RWPE2 (cell line): ENCODE data around the gene PSME3.
"Not testable (repeated sequence)": the region's sequence is repeated elsewhere in the genome, so short reads cannot be mapped to it uniquely, and the experiment has no call there.

Source experiments
- ATAC-seq: fragments of 200-7000 bp; cut with Tn5 transposase; 3 replicates; pipeline ENCODE4 v1.9.1; 2021; ENCODE audit warnings: low read depth
- DNase-seq: peaks from one replicate; pipeline ENCODE4 v3.0.0-alpha.2; 2020; ENCODE audit warnings: low spot score
- H3K27ac ChIP-seq: fragments of 450-650 bp; 2 replicates; pipeline ENCODE4 v1.5.1; 2017; ENCODE audit warnings: mild to moderate bottlenecking; ENCODE audit not compliant: poor library complexity, severe bottlenecking
- H3K27me3 ChIP-seq: fragments of 250-450 bp; sonication (Bioruptor Pico); 2 replicates; pipeline ENCODE4 v1.5.1; 2021; ENCODE audit warnings: mild to moderate bottlenecking, moderate library complexity; ENCODE audit not compliant: insufficient read depth, poor library complexity, severe bottlenecking
- H3K36me3 ChIP-seq: fragments of 250-450 bp; sonication (Bioruptor Pico); 2 replicates; pipeline ENCODE4 v1.5.1; 2020; ENCODE audit warnings: low read depth, mild to moderate bottlenecking, moderate library complexity
- H3K4me1 ChIP-seq: fragments of 250-450 bp; sonication (Bioruptor Pico); 2 replicates; pipeline ENCODE4 v1.5.1; 2021; ENCODE audit warnings: mild to moderate bottlenecking, moderate library complexity; ENCODE audit not compliant: insufficient read depth, poor library complexity, severe bottlenecking
- H3K4me3 ChIP-seq: fragments of 250-450 bp; sonication (Bioruptor Pico); 2 replicates; pipeline ENCODE4 v1.5.1; 2021; ENCODE audit warnings: mild to moderate bottlenecking, moderate library complexity; ENCODE audit not compliant: severe bottlenecking
- H3K9me3 ChIP-seq: fragments of 250-450 bp; sonication (Bioruptor Pico); 2 replicates; pipeline ENCODE4 v1.5.1; 2021; ENCODE audit warnings: mild to moderate bottlenecking, moderate library complexity; ENCODE audit not compliant: severe bottlenecking
- TF ChIP-seq, protein P1 (sequence below): fragments of 450-650 bp; IDR thresholded peaks from one replicate; pipeline ENCODE4 v1.5.1; 2017; ENCODE audit warnings: mild to moderate bottlenecking, moderate library complexity; ENCODE audit not compliant: poor library complexity, severe bottlenecking

Gene PSME3

GRCh38 chr17:42882166-42882565, 49.0 kb downstream of the PSME3 start:
- Histone ChIP-seq H3K27ac (no peak overlapping the region), H3K9me3 (no peaks in the 10 kb centered on the region), H3K27me3 (no peaks in the 10 kb centered on the region), H3K4me3 (no peak overlapping the region), H3K4me1 (no peaks in the 10 kb centered on the region), H3K36me3 (no peaks in the 10 kb centered on the region)
- ATAC-seq (no peak), DNase-seq (no peak)
- TF ChIP-seq, protein P1, sequence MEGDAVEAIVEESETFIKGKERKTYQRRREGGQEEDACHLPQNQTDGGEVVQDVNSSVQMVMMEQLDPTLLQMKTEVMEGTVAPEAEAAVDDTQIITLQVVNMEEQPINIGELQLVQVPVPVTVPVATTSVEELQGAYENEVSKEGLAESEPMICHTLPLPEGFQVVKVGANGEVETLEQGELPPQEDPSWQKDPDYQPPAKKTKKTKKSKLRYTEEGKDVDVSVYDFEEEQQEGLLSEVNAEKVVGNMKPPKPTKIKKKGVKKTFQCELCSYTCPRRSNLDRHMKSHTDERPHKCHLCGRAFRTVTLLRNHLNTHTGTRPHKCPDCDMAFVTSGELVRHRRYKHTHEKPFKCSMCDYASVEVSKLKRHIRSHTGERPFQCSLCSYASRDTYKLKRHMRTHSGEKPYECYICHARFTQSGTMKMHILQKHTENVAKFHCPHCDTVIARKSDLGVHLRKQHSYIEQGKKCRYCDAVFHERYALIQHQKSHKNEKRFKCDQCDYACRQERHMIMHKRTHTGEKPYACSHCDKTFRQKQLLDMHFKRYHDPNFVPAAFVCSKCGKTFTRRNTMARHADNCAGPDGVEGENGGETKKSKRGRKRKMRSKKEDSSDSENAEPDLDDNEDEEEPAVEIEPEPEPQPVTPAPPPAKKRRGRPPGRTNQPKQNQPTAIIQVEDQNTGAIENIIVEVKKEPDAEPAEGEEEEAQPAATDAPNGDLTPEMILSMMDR: no peak

- no peak for ATAC-seq
- TF ChIP-seq, protein P1: no peak
- Histone ChIP-seq H3K4me3 (no peak overlapping the region), H3K27ac (no peak overlapping the region), H3K27me3 (no peaks in the 10 kb centered on the region), H3K9me3 (no peaks in the 10 kb centered on the region), H3K4me1 (no peaks in the 10 kb centered on the region), H3K36me3 (no peaks in the 10 kb centered on the region)
- no peak for DNase-seq
Measured at GRCh38 chr17:42883802-42884558, 50.8 kb downstream of the PSME3 start.

DNA sequence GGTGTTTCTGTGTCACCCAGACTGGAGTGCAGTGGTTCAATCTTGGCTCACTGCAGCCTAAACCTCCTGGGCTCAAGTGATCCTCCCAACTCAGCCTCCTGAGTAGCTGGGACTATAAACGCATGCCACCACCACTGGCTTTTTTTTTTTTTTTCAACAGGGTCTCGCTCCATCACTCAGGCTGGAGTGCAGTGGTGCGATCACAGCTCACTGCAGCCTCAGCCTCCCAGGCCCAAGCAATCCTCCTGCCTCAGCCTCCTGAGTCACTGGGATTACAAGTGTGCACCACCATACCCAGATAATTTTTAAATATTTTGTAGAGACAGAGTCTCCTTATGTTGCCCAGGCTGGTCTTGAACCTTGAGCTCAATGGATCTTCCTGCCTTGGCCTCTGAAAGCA, 52.6 kb downstream of the PSME3 start:
- H3K4me1 ChIP-seq, DNase-seq, H3K36me3 ChIP-seq, H3K4me3 ChIP-seq, H3K27ac ChIP-seq, H3K9me3 ChIP-seq, H3K27me3 ChIP-seq, ATAC-seq: not testable (repeated sequence)

GRCh38 chr17:42886283-42887176, 53.3 kb downstream of the PSME3 start:
- TF ChIP-seq, protein P1: no peak
- no peak overlapping the region for H3K27ac ChIP-seq
- no peak for ATAC-seq

GRCh38 chr17:42889809-42890208, 56.6 kb downstream of the PSME3 start:
- Histone ChIP-seq H3K9me3 (no peaks in the 10 kb centered on the region), H3K27ac (no peak overlapping the region), H3K4me1 (no peaks in the 10 kb centered on the region), H3K36me3 (no peaks in the 10 kb centered on the region), H3K4me3 (no peak overlapping the region), H3K27me3 (no peaks in the 10 kb centered on the region)
- no peak for ATAC-seq
- DNase-seq: no peak
- TF ChIP-seq, protein P1: no peak

More at GRCh38 chr17:42886283-42887176, 53.3 kb downstream of the PSME3 start:
- no peak overlapping the region for H3K4me3 ChIP-seq
- H3K27me3 ChIP-seq: no peaks in the 10 kb centered on the region
- no peaks in the 10 kb centered on the region for H3K4me1 ChIP-seq
- no peak for DNase-seq
- H3K9me3 ChIP-seq: no peaks in the 10 kb centered on the region
- no peaks in the 10 kb centered on the region for H3K36me3 ChIP-seq
